ENCODE results near the gene ADA. TPM values are rescaled to one million over a fixed set of nuclear protein-coding genes. Genes with fewer than 3 reads are reported as not detected.
A peak's percentile ranks its signal among the peaks of the same experiment; 100 is the strongest.
"Not testable (repeated sequence)": the region's sequence is repeated elsewhere in the genome, so short reads cannot be mapped to it uniquely, and the experiment has no call there.

The ADA gene
- total RNA-seq, 1 donor = 14.4 TPM

DNA sequence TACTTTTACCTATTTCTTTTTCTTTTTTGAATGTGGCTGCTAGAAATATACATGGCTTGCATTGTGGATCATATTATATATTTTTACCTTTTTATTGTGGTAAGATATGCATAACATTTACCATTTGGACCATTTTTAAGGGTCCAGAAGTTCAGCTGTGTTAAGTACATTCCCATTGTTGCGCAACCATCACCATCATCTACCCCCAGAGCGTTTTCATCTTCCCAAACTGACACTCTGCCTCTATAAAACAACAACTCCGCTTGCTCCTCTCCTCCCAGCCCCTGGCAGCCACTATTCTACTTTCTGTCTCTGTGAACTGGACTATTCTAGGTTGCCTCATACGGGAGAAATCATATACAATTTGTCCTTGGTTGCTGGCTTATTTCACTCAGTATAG is 35.4 kb upstream of the ADA start:
- H3K4me1 ChIP-seq (ENCODE audit: insufficient read depth, low read length) = no peaks in the 10 kb centered on the region
- no peaks in the 10 kb centered on the region for H3K9me3 ChIP-seq (ENCODE audit: low read depth, low read length)
- no peak overlapping the region for H3K4me3 ChIP-seq (ENCODE audit: low read length)
- H3K27me3 ChIP-seq (ENCODE audit: insufficient read depth, low read length) = no peaks in the 10 kb centered on the region

DNA sequence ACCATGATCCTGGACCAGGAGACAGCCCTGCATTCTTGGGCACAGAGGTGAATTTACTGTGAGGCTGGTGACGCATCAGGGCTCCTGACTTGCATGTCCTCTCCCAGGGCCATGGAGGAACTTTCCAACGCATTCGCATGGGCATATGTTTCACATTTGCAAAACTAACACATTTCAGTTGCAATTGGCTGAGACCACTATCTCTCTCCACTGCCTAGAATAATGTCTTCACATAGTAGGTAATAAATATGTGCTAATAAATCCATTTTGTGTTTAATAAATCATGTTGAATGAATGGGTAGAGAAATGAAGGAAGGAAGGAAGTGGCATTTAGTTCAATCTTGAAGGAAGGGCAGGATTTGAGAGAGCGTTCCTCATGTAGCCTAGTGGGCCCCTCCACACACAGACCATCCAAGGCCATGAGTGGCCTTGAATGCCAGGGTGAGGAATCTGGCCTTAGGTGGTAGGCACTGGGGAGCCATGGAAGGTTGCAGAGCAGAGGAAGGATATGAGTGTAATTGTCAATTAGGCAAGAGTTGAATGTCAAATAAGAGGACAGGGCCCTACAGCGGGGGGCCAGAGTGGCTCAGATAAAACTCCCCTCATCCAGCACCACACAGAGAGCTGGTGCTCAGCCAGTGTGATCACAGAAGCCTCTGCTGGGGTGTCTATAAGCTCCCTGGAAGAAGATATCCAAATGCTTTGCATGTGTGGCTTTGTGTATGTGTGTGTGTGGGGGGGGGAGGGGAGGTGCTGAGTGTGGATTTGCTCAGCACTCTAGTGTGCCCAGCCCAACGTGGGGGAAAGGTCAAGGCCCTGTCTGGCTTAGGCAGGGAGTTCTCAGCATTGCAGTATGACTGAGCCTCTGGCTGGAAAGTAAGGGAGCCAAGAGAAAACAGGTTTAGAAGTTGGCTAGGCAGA is 32.8 kb upstream of the ADA start:
- no peak overlapping the region for H3K4me3 ChIP-seq (ENCODE audit: low read length)
- H3K9me3 ChIP-seq (ENCODE audit: low read depth, low read length) = no peaks in the 10 kb centered on the region
- no peaks in the 10 kb centered on the region for H3K27me3 ChIP-seq (ENCODE audit: insufficient read depth, low read length)
- H3K4me1 ChIP-seq (ENCODE audit: insufficient read depth, low read length) = no peaks in the 10 kb centered on the region

DNA sequence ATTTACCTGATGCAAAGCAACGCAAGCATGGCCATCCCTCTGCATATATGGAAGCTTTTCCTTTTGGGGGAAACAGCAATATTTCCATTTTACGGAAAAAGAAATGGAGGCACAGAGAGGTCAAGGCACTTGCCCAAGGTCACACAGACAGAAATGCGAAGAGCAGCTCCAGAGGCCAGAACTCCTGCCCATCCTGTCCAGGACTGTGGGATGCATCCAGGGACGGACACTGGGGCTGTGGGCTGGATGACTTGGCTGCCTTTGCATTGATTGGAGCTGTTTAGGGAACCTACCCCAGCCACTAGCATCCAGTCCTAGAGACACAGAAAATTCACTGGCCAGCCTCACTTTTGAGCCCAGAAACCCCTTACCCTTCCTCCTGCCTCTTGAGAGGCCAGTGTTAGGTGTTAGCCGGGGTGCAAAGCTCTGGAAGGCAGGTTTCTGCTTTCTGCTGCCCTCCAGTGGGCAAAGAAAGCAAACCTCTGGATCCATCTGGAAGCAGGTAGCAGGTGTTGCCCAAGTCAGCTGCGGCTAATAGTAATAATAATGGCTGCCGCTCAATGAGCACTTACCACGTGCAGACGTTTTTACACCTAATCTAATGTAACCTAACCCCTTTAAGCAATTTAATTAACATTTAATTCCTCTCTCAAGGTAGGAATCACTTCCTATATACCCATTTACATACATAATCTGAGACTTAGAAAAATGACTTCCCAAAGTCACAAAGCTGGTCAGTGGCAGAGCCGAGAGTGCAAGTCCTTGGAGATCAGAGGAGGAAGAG is 32.0 kb upstream of the ADA start:
- H3K4me3 ChIP-seq (ENCODE audit: low read length) = no peak overlapping the region
- H3K4me1 ChIP-seq (ENCODE audit: insufficient read depth, low read length) = no peaks in the 10 kb centered on the region
- H3K9me3 ChIP-seq (ENCODE audit: low read depth, low read length) = no peaks in the 10 kb centered on the region
- H3K27me3 ChIP-seq (ENCODE audit: insufficient read depth, low read length) = no peaks in the 10 kb centered on the region

GRCh38 chr20:44681796-44682566 is 30.5 kb upstream of the ADA start:
- no peak overlapping the region for H3K4me3 ChIP-seq (ENCODE audit: low read length)
- H3K4me1 ChIP-seq (ENCODE audit: insufficient read depth, low read length) = no peaks in the 10 kb centered on the region
- H3K9me3 ChIP-seq (ENCODE audit: low read depth, low read length) = no peaks in the 10 kb centered on the region
- no peaks in the 10 kb centered on the region for H3K27me3 ChIP-seq (ENCODE audit: insufficient read depth, low read length)

GRCh38 chr20:44678990-44679611 is 27.6 kb upstream of the ADA start:
- Histone ChIP-seq H3K4me3 (ENCODE audit: low read length) (no peak overlapping the region), H3K9me3 (ENCODE audit: low read depth, low read length) (no peaks in the 10 kb centered on the region), H3K4me1 (ENCODE audit: insufficient read depth, low read length) (no peaks in the 10 kb centered on the region), H3K27me3 (ENCODE audit: insufficient read depth, low read length) (no peaks in the 10 kb centered on the region)

GRCh38 chr20:44678242-44678641 is 26.7 kb upstream of the ADA start:
- Histone ChIP-seq H3K27me3 (ENCODE audit: insufficient read depth, low read length) (no peaks in the 10 kb centered on the region), H3K9me3 (ENCODE audit: low read depth, low read length) (no peaks in the 10 kb centered on the region), H3K4me1 (ENCODE audit: insufficient read depth, low read length) (no peaks in the 10 kb centered on the region), H3K4me3 (ENCODE audit: low read length) (no peak overlapping the region)

GRCh38 chr20:44672318-44672902 is 20.9 kb upstream of the ADA start:
- not testable (repeated sequence) for H3K4me3 ChIP-seq (ENCODE audit: low read length); H3K9me3 ChIP-seq (ENCODE audit: low read depth, low read length); H3K27me3 ChIP-seq (ENCODE audit: insufficient read depth, low read length)
- H3K4me1 ChIP-seq (ENCODE audit: insufficient read depth, low read length) = peaks cover 14% of the 10 kb centered on the region

DNA sequence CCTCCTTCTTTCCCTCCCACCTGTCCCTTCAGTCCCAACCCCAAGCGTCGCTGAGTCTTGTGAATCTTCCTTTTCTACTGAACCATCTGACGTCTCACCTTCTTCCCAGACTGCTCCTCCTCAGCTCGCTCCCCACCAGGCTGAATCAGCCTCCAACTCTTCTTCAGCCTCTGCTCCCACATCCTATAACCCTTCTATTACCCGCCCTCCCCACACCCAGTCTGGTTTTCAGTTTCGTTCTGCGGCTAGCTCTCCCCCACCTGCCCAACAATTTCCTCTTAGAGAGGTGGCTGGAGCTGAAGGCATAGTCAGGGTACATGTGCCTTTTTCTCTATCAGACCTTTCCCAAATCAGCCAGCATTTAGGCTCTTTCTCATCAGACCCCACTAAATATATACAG is 20.0 kb upstream of the ADA start:
- Histone ChIP-seq H3K4me3 (ENCODE audit: low read length) (peak overlapping the region; percentile 4), H3K4me1 (ENCODE audit: insufficient read depth, low read length) (peaks cover 14% of the 10 kb centered on the region)
- H3K27me3 ChIP-seq (ENCODE audit: insufficient read depth, low read length); H3K9me3 ChIP-seq (ENCODE audit: low read depth, low read length): not testable (repeated sequence)

DNA sequence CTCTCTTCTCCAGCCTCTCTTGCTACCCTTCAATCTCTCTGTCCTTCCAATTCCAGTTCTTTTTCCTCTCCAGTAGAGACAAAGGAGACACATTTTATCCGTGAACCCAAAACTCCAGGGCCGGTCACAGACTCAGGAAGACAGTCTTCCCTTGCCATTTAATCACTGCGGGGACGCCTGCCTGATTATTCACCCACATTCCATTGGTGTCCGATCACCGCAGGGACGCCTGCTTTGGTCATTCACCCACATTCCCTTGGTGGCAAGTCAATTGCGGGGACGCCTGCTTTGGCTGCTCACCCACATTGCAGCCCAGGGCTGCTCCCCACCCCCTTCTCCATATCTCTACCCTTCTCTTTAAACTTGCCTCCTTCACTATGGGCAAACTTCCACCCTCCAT is 19.4 kb upstream of the ADA start:
- not testable (repeated sequence) for H3K27me3 ChIP-seq (ENCODE audit: insufficient read depth, low read length); H3K4me3 ChIP-seq (ENCODE audit: low read length); H3K9me3 ChIP-seq (ENCODE audit: low read depth, low read length)
- peaks cover 19% of the 10 kb centered on the region for H3K4me1 ChIP-seq (ENCODE audit: insufficient read depth, low read length)

DNA sequence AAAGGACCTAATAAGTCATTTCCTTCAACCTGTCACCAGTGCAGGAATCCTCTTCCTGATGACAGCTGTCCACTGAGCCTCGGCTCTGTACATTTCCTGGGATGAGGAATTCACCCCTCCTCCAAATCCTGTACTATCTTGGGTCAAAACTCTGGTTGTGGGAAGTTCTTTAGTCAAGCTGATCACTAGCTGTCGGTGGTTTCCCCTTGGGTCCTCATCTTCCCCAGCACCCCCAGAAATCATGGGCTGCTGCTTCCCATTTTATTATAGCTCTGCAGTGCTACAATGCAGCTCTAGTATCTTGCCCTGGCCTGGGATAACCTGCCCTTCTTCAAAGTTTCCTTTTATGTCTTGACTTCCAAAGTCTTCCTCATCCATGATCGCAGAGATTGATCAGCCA is 14.6 kb upstream of the ADA start:
- H3K27me3 ChIP-seq (ENCODE audit: insufficient read depth, low read length) = no peaks in the 10 kb centered on the region
- H3K4me1 ChIP-seq (ENCODE audit: insufficient read depth, low read length) = peaks cover 25% of the 10 kb centered on the region
- no peaks in the 10 kb centered on the region for H3K9me3 ChIP-seq (ENCODE audit: low read depth, low read length)

DNA sequence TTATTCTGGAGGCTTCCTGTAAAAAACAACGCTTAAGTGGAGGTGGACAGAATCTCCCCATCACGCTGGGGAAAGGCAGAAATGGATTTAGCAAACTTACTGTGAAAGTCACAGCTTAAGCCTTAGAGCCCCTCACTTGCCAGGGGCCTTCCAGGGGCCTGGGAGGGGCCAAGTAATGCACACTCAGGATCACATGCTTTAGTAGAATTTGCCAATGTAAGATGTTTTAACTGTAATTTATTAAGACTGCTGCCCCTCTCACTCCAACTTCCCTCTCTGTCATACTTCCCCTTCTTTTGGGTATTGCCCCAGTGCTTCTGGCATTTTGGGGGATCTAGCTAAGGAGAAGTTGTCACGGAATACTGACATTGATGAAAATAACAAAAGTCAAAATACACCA is 12.6 kb upstream of the ADA start:
- Histone ChIP-seq H3K4me1 (ENCODE audit: insufficient read depth, low read length) (peaks cover 22% of the 10 kb centered on the region), H3K9me3 (ENCODE audit: low read depth, low read length) (no peaks in the 10 kb centered on the region), H3K27me3 (ENCODE audit: insufficient read depth, low read length) (no peaks in the 10 kb centered on the region), H3K4me3 (ENCODE audit: low read length) (no peak overlapping the region)

More for the DNA sequence above, 14.6 kb upstream of the ADA start:
- H3K4me3 ChIP-seq (ENCODE audit: low read length) = no peak overlapping the region

- Histone ChIP-seq H3K4me1 (ENCODE audit: insufficient read depth, low read length) (peaks cover 22% of the 10 kb centered on the region), H3K9me3 (ENCODE audit: low read depth, low read length) (no peaks in the 10 kb centered on the region), H3K4me3 (ENCODE audit: low read length) (no peak overlapping the region), H3K27me3 (ENCODE audit: insufficient read depth, low read length) (no peaks in the 10 kb centered on the region)
Observed at GRCh38 chr20:44662261-44662660, 10.8 kb upstream of the ADA start.

DNA sequence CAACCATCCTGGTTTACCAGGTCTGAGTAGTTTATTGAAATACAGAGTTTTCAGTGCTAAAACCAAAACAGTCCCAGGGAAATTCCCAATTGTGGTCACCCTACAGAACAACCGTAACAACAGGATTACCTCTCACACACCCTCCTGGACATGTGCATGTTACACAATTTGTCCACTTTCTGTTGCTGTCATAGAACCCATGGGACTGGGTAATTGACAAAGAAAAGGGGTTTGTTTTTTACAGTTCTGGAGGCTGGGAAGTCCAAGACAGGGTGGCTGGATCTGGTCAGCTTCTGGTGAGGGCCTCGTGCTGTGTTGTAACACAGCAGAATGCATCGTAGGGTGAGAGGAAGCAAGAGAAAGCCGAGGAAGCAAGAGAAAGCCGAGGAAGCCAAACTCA is 9.1 kb upstream of the ADA start:
- peaks cover 16% of the 10 kb centered on the region for H3K4me1 ChIP-seq (ENCODE audit: insufficient read depth, low read length)
- no peaks in the 10 kb centered on the region for H3K27me3 ChIP-seq (ENCODE audit: insufficient read depth, low read length)
- H3K4me3 ChIP-seq (ENCODE audit: low read length) = no peak overlapping the region
- H3K9me3 ChIP-seq (ENCODE audit: low read depth, low read length) = no peaks in the 10 kb centered on the region

DNA sequence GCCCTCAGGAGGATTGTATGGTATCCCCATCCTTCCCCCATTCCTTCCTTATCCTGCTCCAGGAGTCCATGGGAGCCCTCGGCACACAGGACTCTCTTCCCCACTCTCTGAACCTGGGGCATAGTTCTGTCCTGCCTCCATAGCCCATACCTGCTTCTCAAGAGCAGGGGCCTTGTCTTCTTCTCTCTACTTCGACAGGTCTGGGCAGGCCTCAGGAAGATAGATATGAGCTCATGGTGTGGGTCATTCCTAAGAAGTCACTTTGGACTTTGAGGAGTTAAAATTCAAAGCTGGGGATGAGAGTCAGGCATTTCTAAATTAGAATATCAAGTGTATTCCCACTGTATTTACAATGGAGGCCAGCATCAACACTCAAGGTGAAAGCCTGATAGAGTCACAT is 8.4 kb upstream of the ADA start:
- peaks cover 14% of the 10 kb centered on the region for H3K4me1 ChIP-seq (ENCODE audit: insufficient read depth, low read length)
- no peaks in the 10 kb centered on the region for H3K9me3 ChIP-seq (ENCODE audit: low read depth, low read length)
- no peaks in the 10 kb centered on the region for H3K27me3 ChIP-seq (ENCODE audit: insufficient read depth, low read length)
- no peak overlapping the region for H3K4me3 ChIP-seq (ENCODE audit: low read length)
